Sciatic nerve (tissue), 2 donors: ENCODE results near the gene DPH7. TPM values are rescaled to one million over a fixed set of nuclear protein-coding genes. Genes with fewer than 3 reads are reported as not detected.
"Not testable (repeated sequence)": the region's sequence is repeated elsewhere in the genome, so short reads cannot be mapped to it uniquely, and the experiment has no call there.

Source experiments
- ATAC-seq: fragments of 200-7000 bp; cut with Tn5 transposase; one replicate; pipeline ENCODE4 v1.9.1; 2020; ENCODE audit warnings: mild to moderate bottlenecking, moderate library complexity
- DNase-seq: peaks from one replicate; pipeline ENCODE4 v3.0.0-alpha.2; 2020; ENCODE audit warnings: low spot score
- intact Hi-C: fragments of 100-400 bp; cut with DNase I; formaldehyde crosslinking; loops from one replicate; pipeline ENCODE4 v1.14.2; 2022
- total RNA-seq: library from RNA; stranded (reverse); fragmentation: NEBNext Ultra II Directional; extraction: Animal tissue kit (Norgen Biotek cat#: 25700); gene quantifications from one replicate; pipeline ENCODE4 v1.2.1, GENCODE V29; 2021
- donor health status: DM: no; HTN: no; CAD: no.
- donor health status: DM: no; HTN: no; CAD: no.

DPH7 gene
- total RNA-seq, 1 donor from 2014 or later = 33.1 TPM

- intact Hi-C loops, DNase-seq, ATAC-seq: not testable (repeated sequence)
These were observed 67.6 kb downstream of the DPH7 start for GRCh38 chr9:137511126-137511525.

DNA sequence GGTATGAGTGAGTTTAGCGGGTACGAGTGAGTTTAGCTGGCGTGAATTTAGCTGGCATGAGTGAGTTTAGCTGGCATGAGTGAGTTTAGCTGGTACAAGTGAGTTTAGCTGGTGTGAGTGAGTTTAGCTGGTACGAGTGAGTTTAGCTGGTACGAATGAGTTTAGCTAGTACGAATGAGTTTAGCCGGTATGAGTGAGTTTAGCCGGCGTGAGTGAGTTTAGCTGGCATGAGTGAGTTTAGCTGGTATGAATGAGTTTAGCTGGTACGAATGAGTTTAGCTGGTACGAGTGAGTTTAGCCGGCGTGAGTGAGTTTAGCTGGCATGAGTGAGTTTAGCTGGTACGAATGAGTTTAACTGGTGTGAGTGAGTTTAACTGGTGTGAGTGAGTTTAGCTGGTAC is 69.5 kb downstream of the DPH7 start:
- ATAC-seq (no peak), DNase-seq (no peak)
- intact Hi-C loops = no loop called here

- intact Hi-C loops = no loop called here
- no peak for DNase-seq
- no peak for ATAC-seq
These were observed 72.0 kb downstream of the DPH7 start for GRCh38 chr9:137506702-137507171.

GRCh38 chr9:137506274-137506673 is 72.5 kb downstream of the DPH7 start:
- ATAC-seq (no peak), DNase-seq (no peak)
- intact Hi-C loops = no loop called here

DNA sequence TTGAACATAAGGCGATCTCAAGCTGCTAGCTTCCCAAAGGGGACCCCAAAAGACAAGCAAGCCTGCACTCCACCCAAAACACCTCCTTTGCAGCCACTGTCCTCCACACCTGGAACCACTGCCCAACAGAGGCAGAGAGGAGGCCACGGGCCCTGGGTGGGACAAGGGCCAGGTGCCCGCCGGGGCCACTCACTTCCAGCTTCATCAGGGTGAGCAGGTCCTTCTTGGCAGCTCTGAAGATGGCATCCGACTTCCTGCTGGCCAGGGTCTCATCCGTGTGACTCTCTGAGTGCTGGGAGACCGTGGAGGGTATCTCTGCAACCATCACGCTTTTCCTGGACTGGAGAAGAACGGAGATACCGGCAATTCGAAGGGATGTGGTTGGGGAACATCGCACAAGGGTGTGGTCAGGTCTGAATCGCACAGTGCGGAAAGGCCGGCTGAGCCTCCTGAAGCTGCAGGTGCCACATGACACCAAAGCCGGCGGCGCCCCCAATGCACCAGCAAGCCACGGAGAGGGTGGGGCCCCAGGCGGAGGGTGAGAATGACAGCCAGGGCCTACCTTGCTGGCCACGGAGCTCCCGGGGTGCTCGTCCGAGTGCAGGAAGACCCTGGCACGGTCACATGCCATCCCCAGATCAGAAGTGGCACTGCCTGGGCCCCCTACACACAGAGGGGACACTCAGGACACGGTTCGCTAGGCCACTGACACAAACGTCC is 73.1 kb downstream of the DPH7 start:
- intact Hi-C loops = no loop called here
- DNase-seq = no peak
- no peak for ATAC-seq

Other genes starting within 250 kb of the DPH7 start
- gene EXD3, start 155.8 kb downstream of the DPH7 start, total RNA-seq = 48.1 TPM
- 7.4 TPM for gene NOXA1, start 155.5 kb downstream of the DPH7 start, total RNA-seq
- not detected for gene ENTPD8, start 137.6 kb downstream of the DPH7 start, total RNA-seq
- 50.4 TPM for gene NSMF, start 119.6 kb downstream of the DPH7 start, total RNA-seq
- 18.3 TPM for gene PNPLA7, start 28.5 kb downstream of the DPH7 start, total RNA-seq
- 61.1 TPM for gene MRPL41, start 27.0 kb downstream of the DPH7 start, total RNA-seq
- 15.6 TPM for gene ZMYND19, start 11.6 kb upstream of the DPH7 start, total RNA-seq
- gene ARRDC1, start 26.8 kb upstream of the DPH7 start, total RNA-seq = 30.6 TPM
- 104 TPM for gene EHMT1, start 40.1 kb upstream of the DPH7 start, total RNA-seq